ENCODE results near the gene MYL3.

DNA sequence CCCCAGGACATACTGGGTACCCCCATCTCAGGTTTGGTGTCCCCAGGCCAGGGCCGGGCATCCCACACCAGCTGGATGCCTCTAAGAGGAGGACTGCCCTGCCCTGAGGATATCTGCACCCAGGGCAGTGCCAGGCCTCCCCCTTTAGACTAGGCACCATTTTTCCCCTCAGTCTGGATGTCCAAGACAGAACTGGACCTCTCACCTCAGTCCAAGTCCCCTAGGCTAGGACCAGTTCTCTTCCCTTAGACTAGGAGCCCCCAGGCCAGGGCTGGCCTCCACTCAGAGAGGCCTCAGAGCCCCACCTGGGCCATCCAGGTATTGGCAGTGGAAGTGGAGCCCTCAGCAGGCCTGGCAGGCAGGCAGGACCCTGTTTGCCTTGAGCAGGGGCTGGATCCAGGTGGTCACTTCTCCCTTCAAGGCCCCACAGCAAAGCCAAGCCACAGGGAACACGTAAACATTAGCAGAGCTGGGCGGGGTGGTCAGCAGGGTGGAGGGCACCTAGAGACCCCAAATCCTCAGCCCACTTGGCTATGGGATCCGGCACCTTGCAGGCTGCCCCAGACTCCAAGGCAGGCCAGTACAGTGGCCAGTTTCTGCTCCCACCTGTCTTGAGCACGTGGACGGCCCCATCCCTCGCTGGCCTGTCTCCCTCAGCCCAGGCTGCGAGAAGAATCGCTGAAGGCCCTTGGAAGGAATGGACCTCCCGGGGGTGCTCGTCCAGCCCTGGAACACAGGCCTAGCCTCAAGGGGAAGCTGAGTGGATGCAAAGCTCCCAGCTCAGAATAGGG lies 42.6 kb upstream of the MYL3 start:
- TF ChIP-seq, protein P1, sequence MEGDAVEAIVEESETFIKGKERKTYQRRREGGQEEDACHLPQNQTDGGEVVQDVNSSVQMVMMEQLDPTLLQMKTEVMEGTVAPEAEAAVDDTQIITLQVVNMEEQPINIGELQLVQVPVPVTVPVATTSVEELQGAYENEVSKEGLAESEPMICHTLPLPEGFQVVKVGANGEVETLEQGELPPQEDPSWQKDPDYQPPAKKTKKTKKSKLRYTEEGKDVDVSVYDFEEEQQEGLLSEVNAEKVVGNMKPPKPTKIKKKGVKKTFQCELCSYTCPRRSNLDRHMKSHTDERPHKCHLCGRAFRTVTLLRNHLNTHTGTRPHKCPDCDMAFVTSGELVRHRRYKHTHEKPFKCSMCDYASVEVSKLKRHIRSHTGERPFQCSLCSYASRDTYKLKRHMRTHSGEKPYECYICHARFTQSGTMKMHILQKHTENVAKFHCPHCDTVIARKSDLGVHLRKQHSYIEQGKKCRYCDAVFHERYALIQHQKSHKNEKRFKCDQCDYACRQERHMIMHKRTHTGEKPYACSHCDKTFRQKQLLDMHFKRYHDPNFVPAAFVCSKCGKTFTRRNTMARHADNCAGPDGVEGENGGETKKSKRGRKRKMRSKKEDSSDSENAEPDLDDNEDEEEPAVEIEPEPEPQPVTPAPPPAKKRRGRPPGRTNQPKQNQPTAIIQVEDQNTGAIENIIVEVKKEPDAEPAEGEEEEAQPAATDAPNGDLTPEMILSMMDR (IDR thresholded peaks at IDR 0.05): no peak
- TF ChIP-seq POLR2A (IDR thresholded peaks at IDR 0.05) (no peak), POLR2AphosphoS5 (IDR thresholded peaks at IDR 0.05) (no peak)
